Measurements from ENCODE around the gene FUCA1. TPM values are rescaled to one million over a fixed set of nuclear protein-coding genes. Genes with fewer than 3 reads are reported as not detected.

FUCA1 gene
- total and polyA plus RNA-seq, 2 of the 8 experiments (the other 6 are each of a cell fraction or from before 2014, with no cell fraction given) = 5.9 to 6.4 TPM

GRCh38 chr1:23837908-23838307 is 30.2 kb downstream of the FUCA1 start:
- no peak overlapping the region for H2BK120ac ChIP-seq (replicated peaks; ENCODE audit: low read depth, low read length)
- H2BK20ac ChIP-seq (ENCODE audit: low read length) = no peak overlapping the region
- no peak overlapping the region for H3K18ac ChIP-seq (ENCODE audit: extremely low read depth, low read length)
- H3K4me2 ChIP-seq (ENCODE audit: insufficient read depth in 1 of 2, low read depth in 2 of 2, low read length in 2 of 2) = peak overlapping the region; percentile 68 to 99
- WGBS, 2 experiments (ENCODE audit: extremely low coverage in 1 of 2, insufficient coverage in 1 of 2, insufficient read length in 1 of 2, insufficient replicate concordance in 2 of 2, low coverage in 1 of 2, low lambda C conversion rate in 2 of 2, missing lambda C conversion rate in 1 of 2) = 32% methylated on average over 13 of the region's 13 CpGs; no CpG with 5 or more reads in 1 of the 2 experiments
- H2AK5ac ChIP-seq (ENCODE audit: low read depth, low read length) = no peak overlapping the region
- no peak overlapping the region for H4K5ac ChIP-seq (ENCODE audit: insufficient read length, low read depth, low read length)
- H3K27me3 ChIP-seq (replicated peaks in 1 of 4; ENCODE audit: control insufficient read depth in 3 of 4, extremely low read depth in 1 of 4, insufficient read depth in 3 of 4, low read length in 3 of 4) = peaks cover 0 to 7% (median 6%) of the 10 kb centered on the region in 4 experiments; a peak in 5 of 7 replicates
- peak overlapping the region; percentile 21 to 56 (median 35); a peak in 7 of 8 replicates for H3K4me3 ChIP-seq (ENCODE audit: extremely low read depth in 1 of 4, insufficient read depth in 2 of 4, low read depth in 3 of 4, low read length in 4 of 4)
- no peak overlapping the region for H3K14ac ChIP-seq (ENCODE audit: insufficient read length)
- H4K8ac ChIP-seq (ENCODE audit: extremely low read depth, insufficient read depth, low read length) = no peak overlapping the region
- H3K23me2 ChIP-seq (ENCODE audit: low read depth, low read length) = peaks cover 7% of the 10 kb centered on the region
- no peak overlapping the region for H2BK5ac ChIP-seq (ENCODE audit: low read depth, low read length)
- no peaks in the 10 kb centered on the region for H3K9me3 ChIP-seq (ENCODE audit: insufficient read depth in 2 of 2, low read depth in 1 of 2, low read length in 1 of 2)
- CTCF ChIA-PET (ENCODE audit: partially characterized antibody) = interaction anchor here (1.0 to 2.2 kb wide), 4 partner anchors 17 to 79 kb away, joined by 3 to 8 read pairs (median 4); partner anchors contain the start of gene FUCA1
- no peak overlapping the region for H3K23ac ChIP-seq (ENCODE audit: insufficient read length)
- no peak overlapping the region for H3K9ac ChIP-seq (replicated peaks in 1 of 4; ENCODE audit: extremely low read depth in 1 of 4, low read depth in 3 of 4, low read length in 3 of 4)
- H3K36me3 ChIP-seq (ENCODE audit: control insufficient read depth in 2 of 4, insufficient read depth in 4 of 4, low read length in 3 of 4) = no peaks in the 10 kb centered on the region
- FAIRE-seq (no peak), DNase-seq (ENCODE audit: low read depth in 1 of 2, low spot score in 2 of 2) (peak in 1 of 2 experiments; percentile 56)
- no peak overlapping the region for H2BK15ac ChIP-seq (ENCODE audit: low read length)
- peak overlapping the region; percentile 15; the same call in 1 of the 2 replicates for H2AFZ ChIP-seq (ENCODE audit: low read length)
- no peak overlapping the region for H4K91ac ChIP-seq (replicated peaks; ENCODE audit: insufficient read length, low read length)
- no peaks in the 10 kb centered on the region for H4K20me1 ChIP-seq (replicated peaks in 1 of 2; ENCODE audit: control insufficient read depth in 1 of 2, insufficient read depth in 2 of 2, low read length in 2 of 2)
- no peak overlapping the region for H3K56ac ChIP-seq (replicated peaks; ENCODE audit: insufficient read length, low read depth, low read length)
- no peaks in the 10 kb centered on the region for H3K79me1 ChIP-seq (ENCODE audit: low read depth, low read length)
- TF ChIP-seq CHD2 (IDR thresholded peaks at IDR 0.05; ENCODE audit: low read length) (no peak), GTF2F1 (IDR thresholded peaks at IDR 0.05; ENCODE audit: borderline replicate concordance, low read depth, low read length) (no peak), TEAD4 (IDR thresholded peaks at IDR 0.05; ENCODE audit: low read depth, low read length) (no peak), ATF3 (IDR thresholded peaks at IDR 0.05; ENCODE audit: insufficient read depth, low read depth, low read length) (no peak), SUZ12 (IDR thresholded peaks at IDR 0.05; ENCODE audit: low read length) (no peak), RBBP5 (IDR thresholded peaks at IDR 0.05; ENCODE audit: borderline replicate concordance, low read depth, low read length) (no peak)
- no peak overlapping the region for H3K27ac ChIP-seq (ENCODE audit: low read depth, low read length)
- H3K4me1 ChIP-seq (replicated peaks in 1 of 4; ENCODE audit: control insufficient read depth in 3 of 4, insufficient read depth in 4 of 4, low read length in 3 of 4) = peaks cover 0 to 4% (median 2%) of the 10 kb centered on the region in 4 experiments; a peak in 4 of 7 replicates
- 0 out of 2 replicates have a peak overlapping the region, but pooled peaks have one; percentile 33 for H2BK12ac ChIP-seq (ENCODE audit: low read depth, low read length)
- no peak overlapping the region for H3K4ac ChIP-seq (replicated peaks; ENCODE audit: insufficient read length, low read depth, low read length)
- H3K79me2 ChIP-seq (ENCODE audit: control insufficient read depth in 1 of 2, insufficient read depth in 2 of 2, low read length in 2 of 2) = no peaks in the 10 kb centered on the region
- POLR2A ChIA-PET (ENCODE audit: partially characterized antibody) = interaction anchor here (0.7 to 1.0 kb wide), 2 partner anchors 12 to 39 kb away, joined by 3 read pairs; partner anchors contain the start of gene HMGCL

All from H1 (cell line).